NCI-H1694 treated with DMSO at 0.1 percent for 48 hours (cell line): Measurements from ENCODE around the gene TERT.

Source experiments
- DNase-seq: peaks from one replicate; lab custom pipeline; 2025; lab: John Stamatoyannopoulos, UW

Gene TERT

GRCh38 chr5:1318659-1319251 is 23.9 kb upstream of the TERT start:
- DNase-seq = no peak

- DNase-seq = no peak
Measured at GRCh38 chr5:1317921-1318565, 23.2 kb upstream of the TERT start.

- no peak for DNase-seq
Measured at GRCh38 chr5:1316588-1317340, 21.9 kb upstream of the TERT start.

GRCh38 chr5:1315709-1316587 is 21.1 kb upstream of the TERT start:
- peak; percentile 25 for DNase-seq

GRCh38 chr5:1315018-1315708 is 20.3 kb upstream of the TERT start:
- no peak for DNase-seq

- no peak for DNase-seq
Measured at GRCh38 chr5:1314564-1314982, 19.7 kb upstream of the TERT start.

GRCh38 chr5:1312993-1313833 is 18.3 kb upstream of the TERT start:
- no peak for DNase-seq

GRCh38 chr5:1312206-1312605 is 17.3 kb upstream of the TERT start:
- DNase-seq = no peak

- DNase-seq = no peak
Measured at GRCh38 chr5:1311439-1312055, 16.7 kb upstream of the TERT start.

- DNase-seq = no peak
Measured at GRCh38 chr5:1310118-1310517, 15.2 kb upstream of the TERT start.

- DNase-seq = no peak
Measured at GRCh38 chr5:1304033-1304432, 9.2 kb upstream of the TERT start.

- no peak for DNase-seq
Measured at GRCh38 chr5:1302258-1302657, 7.4 kb upstream of the TERT start.

GRCh38 chr5:1300581-1301083 is 5.8 kb upstream of the TERT start:
- DNase-seq = no peak

- DNase-seq = no peak
Measured at GRCh38 chr5:1299961-1300360, 5.1 kb upstream of the TERT start.

- no peak for DNase-seq
Measured at GRCh38 chr5:1299511-1299850, 4.6 kb upstream of the TERT start.

GRCh38 chr5:1298723-1299510 is 4.0 kb upstream of the TERT start:
- no peak for DNase-seq

- DNase-seq = no peak
Measured at GRCh38 chr5:1298067-1298551, 3.2 kb upstream of the TERT start.

- peak; percentile 15 for DNase-seq
Measured at GRCh38 chr5:1297243-1297642, 2.4 kb upstream of the TERT start.

GRCh38 chr5:1295650-1296037 is 776 bp upstream of the TERT start:
- DNase-seq = no peak
